ENCODE data around the gene VCL.

DNA sequence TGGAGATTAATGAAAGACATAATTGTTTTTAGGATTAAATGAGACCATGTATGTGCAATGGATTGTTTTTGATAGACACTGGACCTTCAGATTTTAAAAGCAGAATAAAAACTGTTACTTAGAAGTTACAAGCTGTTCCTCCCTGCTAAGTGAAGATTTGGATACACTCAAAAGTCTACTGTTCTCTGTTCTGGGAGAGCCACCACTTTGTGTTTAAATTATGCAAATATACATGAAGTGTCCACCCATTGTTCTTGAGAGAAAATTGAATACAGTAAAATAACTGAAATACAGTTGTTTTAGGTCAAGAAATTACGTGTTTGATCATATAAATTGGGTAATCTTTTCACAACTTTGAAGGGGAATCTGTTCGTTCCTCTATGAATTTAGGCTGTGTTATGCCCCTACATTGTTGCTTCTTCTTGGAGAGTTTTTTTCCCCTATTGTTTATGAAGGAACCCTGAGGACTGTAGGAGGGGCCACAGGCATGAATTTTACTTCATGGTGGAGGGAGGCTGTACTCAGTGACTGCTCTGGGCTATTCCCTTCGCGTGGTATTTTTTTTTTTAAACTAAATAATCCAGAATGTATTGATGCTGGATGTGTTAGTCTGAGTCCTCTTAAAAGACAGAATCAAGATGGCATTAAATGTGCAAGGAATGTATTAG lies 18.6 kb upstream of the VCL start:
- TF ChIP-seq CTCF (IDR thresholded peaks at IDR 0.05) = no peak
- TF ChIP-seq POLR2A (IDR thresholded peaks at IDR 0.05) = no peak
